Spinal cord (tissue), 10 donors: ENCODE data around the gene CTAG2. TPM values are rescaled to one million over a fixed set of nuclear protein-coding genes. Genes with fewer than 3 reads are reported as not detected.

Experiments
- DNase-seq, 6 donors: peaks; one replicate each; pipeline versions ENCODE4 v3.0.0 to v3.0.0-alpha.2; 2013 to 2015; ENCODE audit warnings: low spot score in 6 of 6, low read depth in 4 of 6
- H3K27ac ChIP-seq: one replicate; pipeline ENCODE4 v1.5.1; 2013; ENCODE audit warnings: low read depth, low read length, control low read depth
- H3K27me3 ChIP-seq: one replicate; pipeline ENCODE4 v1.6.1; 2013; ENCODE audit warnings: low read length; ENCODE audit not compliant: control insufficient read depth, insufficient read depth
- H3K36me3 ChIP-seq: one replicate; pipeline ENCODE4 v1.6.1; 2013; ENCODE audit warnings: low read length; ENCODE audit not compliant: control insufficient read depth, insufficient read depth
- H3K4me1 ChIP-seq: one replicate; pipeline ENCODE4 v1.6.1; 2013; ENCODE audit warnings: low read length; ENCODE audit not compliant: control insufficient read depth, insufficient read depth
- H3K4me3 ChIP-seq: one replicate; pipeline ENCODE4 v1.5.1; 2013; ENCODE audit warnings: low read depth, low read length, control low read depth
- H3K9me3 ChIP-seq: one replicate; pipeline ENCODE4 v1.6.1; 2013; ENCODE audit warnings: low read length; ENCODE audit not compliant: control insufficient read depth, insufficient read depth
- WGBS: methylation state at CpG from one replicate; pipeline ENCODE4 v1.1.5; 2013; ENCODE audit warnings: missing lambda C conversion rate; ENCODE audit not compliant: insufficient coverage; 5-methylcytosine and 5-hydroxymethylcytosine counted together
- polyA plus RNA-seq, 2 donors: library from polyadenylated mRNA; unstranded; fragments of 120-200 nt; gene quantifications; one replicate each; pipeline ENCODE4 v1.2.1, GENCODE V29; 2013; ENCODE audit not compliant: insufficient read length in 2 of 2
- total RNA-seq, 2 donors: library from RNA; depleted of rRNA in 1 of 2; stranded (reverse); fragments of 120-200 nt in 1 of 2; fragments of >200 nt in 1 of 2; gene quantifications; one replicate each; pipeline versions ENCODE4 v1.2.3 to v1.2.4, GENCODE V29; 2013 to 2014
- donor health status: healthy.

The CTAG2 gene
- total and polyA plus RNA-seq, 4 donors, result not detected

GRCh38 chrX:154660541-154660940 lies 7.2 kb upstream of the CTAG2 start:
- Histone ChIP-seq H3K4me3 (no peak overlapping the region), H3K27ac (no peak overlapping the region), H3K27me3 (no peaks in the 10 kb centered on the region), H3K36me3 (no peaks in the 10 kb centered on the region), H3K4me1 (no peaks in the 10 kb centered on the region), H3K9me3 (no peaks in the 10 kb centered on the region)
- DNase-seq, result no peak
- WGBS, result no CpG with 5 or more reads among the region's 6 CpGs

GRCh38 chrX:154658957-154659356 lies 5.6 kb upstream of the CTAG2 start:
- Histone ChIP-seq H3K4me1 (no peaks in the 10 kb centered on the region), H3K4me3 (no peak overlapping the region), H3K27me3 (no peaks in the 10 kb centered on the region), H3K36me3 (no peaks in the 10 kb centered on the region), H3K27ac (no peak overlapping the region), H3K9me3 (no peaks in the 10 kb centered on the region)
- DNase-seq, result no peak
- 91% methylated on average over 11 of the region's 11 CpGs for WGBS

GRCh38 chrX:154658187-154658586 lies 4.8 kb upstream of the CTAG2 start:
- H3K36me3 ChIP-seq, result no peaks in the 10 kb centered on the region
- no peak for DNase-seq
- H3K4me1 ChIP-seq, result no peaks in the 10 kb centered on the region
- H3K27me3 ChIP-seq, result no peaks in the 10 kb centered on the region
- no peaks in the 10 kb centered on the region for H3K9me3 ChIP-seq
- no peak overlapping the region for H3K27ac ChIP-seq
- no peak overlapping the region for H3K4me3 ChIP-seq
- 77% methylated on average over 8 of the region's 12 CpGs for WGBS

GRCh38 chrX:154657226-154657805 lies 3.9 kb upstream of the CTAG2 start:
- no peaks in the 10 kb centered on the region for H3K36me3 ChIP-seq
- H3K4me1 ChIP-seq, result no peaks in the 10 kb centered on the region
- 85% methylated on average over 10 of the region's 15 CpGs for WGBS
- no peaks in the 10 kb centered on the region for H3K27me3 ChIP-seq
- no peaks in the 10 kb centered on the region for H3K9me3 ChIP-seq
- no peak overlapping the region for H3K4me3 ChIP-seq
- peak in 1 of 6 donors; percentile 1 for DNase-seq
- no peak overlapping the region for H3K27ac ChIP-seq

- DNase-seq, result no peak
- H3K27ac ChIP-seq, result no peak overlapping the region
- H3K4me3 ChIP-seq, result no peak overlapping the region
- H3K36me3 ChIP-seq, result no peaks in the 10 kb centered on the region
- no peaks in the 10 kb centered on the region for H3K4me1 ChIP-seq
- no peaks in the 10 kb centered on the region for H3K9me3 ChIP-seq
- WGBS, result 66% methylated on average over 11 of the region's 11 CpGs
- no peaks in the 10 kb centered on the region for H3K27me3 ChIP-seq
These were observed 2.4 kb upstream of the CTAG2 start for GRCh38 chrX:154655786-154656185.

- Histone ChIP-seq H3K27me3 (no peaks in the 10 kb centered on the region), H3K36me3 (no peaks in the 10 kb centered on the region), H3K9me3 (no peaks in the 10 kb centered on the region), H3K27ac (no peak overlapping the region), H3K4me1 (no peaks in the 10 kb centered on the region), H3K4me3 (no peak overlapping the region)
- WGBS, result 65% methylated on average over 6 of the region's 6 CpGs
- no peak for DNase-seq
These were observed 2.0 kb upstream of the CTAG2 start for GRCh38 chrX:154655346-154655745.

GRCh38 chrX:154654925-154655324 lies 1.5 kb upstream of the CTAG2 start:
- no peaks in the 10 kb centered on the region for H3K27me3 ChIP-seq
- no peak overlapping the region for H3K27ac ChIP-seq
- H3K36me3 ChIP-seq, result no peaks in the 10 kb centered on the region
- H3K4me1 ChIP-seq, result no peaks in the 10 kb centered on the region
- no peak for DNase-seq
- H3K9me3 ChIP-seq, result no peaks in the 10 kb centered on the region
- H3K4me3 ChIP-seq, result no peak overlapping the region
- WGBS, result 85% methylated on average over 11 of the region's 15 CpGs

- 88% methylated on average over 10 of the region's 10 CpGs for WGBS
- H3K9me3 ChIP-seq, result no peaks in the 10 kb centered on the region
- no peak for DNase-seq
These were observed 993 bp upstream of the CTAG2 start for GRCh38 chrX:154654372-154654771.

GRCh38 chrX:154653048-154653401 lies 354 bp downstream of the CTAG2 start:
- WGBS, result 87% methylated on average over 8 of the region's 23 CpGs
- Histone ChIP-seq H3K27me3 (no peaks in the 10 kb centered on the region), H3K36me3 (no peaks in the 10 kb centered on the region), H3K4me3 (no peak overlapping the region), H3K9me3 (no peaks in the 10 kb centered on the region), H3K4me1 (no peaks in the 10 kb centered on the region), H3K27ac (no peak overlapping the region)
- no peak for DNase-seq

More at GRCh38 chrX:154654372-154654771, 993 bp upstream of the CTAG2 start:
- Histone ChIP-seq H3K4me3 (no peak overlapping the region), H3K27me3 (no peaks in the 10 kb centered on the region), H3K36me3 (no peaks in the 10 kb centered on the region), H3K4me1 (no peaks in the 10 kb centered on the region), H3K27ac (no peak overlapping the region)

GRCh38 chrX:154652311-154653047 lies 900 bp downstream of the CTAG2 start:
- Histone ChIP-seq H3K4me3 (no peak overlapping the region), H3K27me3 (no peaks in the 10 kb centered on the region), H3K27ac (no peak overlapping the region), H3K9me3 (no peaks in the 10 kb centered on the region), H3K36me3 (no peaks in the 10 kb centered on the region), H3K4me1 (no peaks in the 10 kb centered on the region)
- DNase-seq, result no peak
- 83% methylated on average over 25 of the region's 30 CpGs for WGBS
